ENCODE data around the gene TRIM62.
"Not testable (repeated sequence)": the region's sequence is repeated elsewhere in the genome, so short reads cannot be mapped to it uniquely, and the experiment has no call there.

Gene TRIM62

DNA sequence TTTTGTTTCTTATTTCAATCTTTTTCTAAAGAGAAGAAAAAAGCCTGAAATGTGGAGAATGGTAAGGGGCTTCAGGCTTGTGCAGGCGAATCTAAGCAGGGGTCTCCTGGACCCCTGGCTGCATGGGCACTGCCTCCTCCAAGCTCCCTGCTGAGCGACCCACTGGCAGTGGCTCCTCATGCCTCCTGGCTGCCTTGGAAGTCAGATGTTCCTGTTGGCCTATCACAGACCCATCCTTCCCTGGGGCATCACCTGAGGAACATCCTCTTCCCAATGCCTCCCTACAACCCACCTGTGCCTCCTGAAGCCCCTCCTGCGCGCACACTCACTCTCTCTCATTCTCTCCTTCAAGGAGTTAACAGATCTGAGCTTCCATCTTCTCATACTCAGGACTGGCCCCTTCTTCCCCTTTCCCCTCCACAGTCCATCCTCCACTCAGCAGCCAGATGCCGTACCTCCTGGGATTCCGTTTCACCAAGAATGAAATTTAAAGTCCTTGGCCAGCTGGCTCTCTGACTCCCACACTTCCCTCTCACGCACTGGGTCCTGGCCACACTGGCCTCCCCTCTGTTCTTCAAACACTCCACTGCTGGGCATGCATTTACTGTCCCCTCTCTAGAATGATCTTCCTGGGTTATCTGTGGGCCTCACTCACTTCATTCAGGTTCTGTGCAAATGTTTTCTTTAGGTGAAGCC is 59.2 kb downstream of the TRIM62 start:
- peaks cover 5% of the 10 kb centered on the region for H3K4me1 ChIP-seq (ENCODE audit: control insufficient read depth, insufficient read depth, low read length, poor library complexity, severe bottlenecking)
- no peak overlapping the region for H3K4me3 ChIP-seq (ENCODE audit: extremely low read depth, insufficient read depth, low read length, poor library complexity, severe bottlenecking)
- 89 to 97% methylated on average over 6 to 7 of the region's 7 CpGs for WGBS, 2 experiments (ENCODE audit: insufficient coverage in 2 of 2)
- H3K9me3 ChIP-seq (ENCODE audit: control insufficient read depth, low read length): no peaks in the 10 kb centered on the region
- H3K36me3 ChIP-seq (ENCODE audit: control insufficient read depth, insufficient read depth, low read length): no peaks in the 10 kb centered on the region
- no peak overlapping the region for H3K27ac ChIP-seq (ENCODE audit: low read depth, low read length, severe bottlenecking)

DNA sequence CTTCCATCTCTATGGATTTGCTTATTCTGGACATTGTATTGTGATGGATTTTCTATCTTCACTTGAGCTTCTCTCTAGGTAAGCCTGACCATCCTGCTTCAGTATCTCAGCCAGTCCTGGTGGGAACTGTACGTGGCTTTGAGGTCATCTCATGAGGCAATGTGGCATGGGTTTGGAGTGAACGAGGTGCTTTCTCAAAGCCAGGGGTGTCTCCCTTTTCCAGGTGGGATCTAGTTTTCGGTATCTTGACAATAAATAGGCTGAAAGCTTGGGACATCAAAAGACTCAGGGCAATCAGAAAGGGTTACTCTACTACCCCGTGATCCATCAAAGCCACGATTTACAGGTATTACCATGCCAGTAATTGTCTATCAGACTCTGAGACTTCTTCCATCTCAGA is 60.1 kb downstream of the TRIM62 start:
- Histone ChIP-seq H3K36me3 (ENCODE audit: control insufficient read depth, insufficient read depth, low read length) (no peaks in the 10 kb centered on the region), H3K9me3 (ENCODE audit: control insufficient read depth, low read length) (no peaks in the 10 kb centered on the region), H3K4me1 (ENCODE audit: control insufficient read depth, insufficient read depth, low read length, poor library complexity, severe bottlenecking) (peaks cover 5% of the 10 kb centered on the region), H3K27ac (ENCODE audit: low read depth, low read length, severe bottlenecking) (no peak overlapping the region), H3K4me3 (ENCODE audit: extremely low read depth, insufficient read depth, low read length, poor library complexity, severe bottlenecking) (no peak overlapping the region)
- 89% methylated on average over 5 of the region's 5 CpGs for WGBS, 2 experiments (ENCODE audit: insufficient coverage in 2 of 2)

DNA sequence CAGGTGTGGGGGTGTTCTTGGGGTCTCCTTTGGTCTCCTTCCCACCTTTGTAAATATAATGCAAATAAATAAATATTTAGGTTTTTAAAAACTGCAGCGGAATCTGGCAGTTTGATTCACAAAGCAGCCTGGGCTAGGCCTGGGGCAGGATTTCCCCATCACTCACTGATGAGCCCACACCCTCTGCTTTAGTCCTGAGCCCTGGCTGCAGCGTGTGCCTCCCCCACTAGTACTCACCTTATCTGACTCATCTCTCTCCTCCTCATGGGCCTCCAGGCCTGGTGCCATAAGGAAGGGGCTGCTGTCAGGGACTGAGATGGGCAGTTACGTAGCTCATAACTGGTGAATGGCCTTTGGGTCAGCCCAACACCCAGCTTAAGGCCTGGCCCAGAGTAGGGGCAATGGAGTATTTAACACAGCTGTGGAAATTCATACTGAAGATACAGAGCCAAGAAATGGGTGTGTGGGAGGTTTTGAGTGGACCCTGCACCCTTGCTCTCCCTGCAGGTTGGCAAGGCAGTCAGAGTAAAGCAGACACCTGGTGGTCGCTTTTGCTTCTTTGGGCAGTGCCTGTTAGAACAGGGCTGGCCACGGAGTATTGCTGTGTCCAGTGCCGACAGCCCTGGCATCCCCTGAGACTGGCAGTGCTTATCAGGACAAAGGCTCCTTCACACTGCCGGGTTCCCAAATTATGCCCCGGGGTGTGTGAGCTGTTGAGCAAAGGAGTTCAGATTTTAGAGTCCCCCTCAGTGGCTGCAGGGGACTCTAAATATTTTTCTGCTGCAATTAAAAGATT is 61.2 kb downstream of the TRIM62 start:
- Histone ChIP-seq H3K4me1 (ENCODE audit: control insufficient read depth, insufficient read depth, low read length, poor library complexity, severe bottlenecking) (peaks cover 5% of the 10 kb centered on the region), H3K27ac (ENCODE audit: low read depth, low read length, severe bottlenecking) (no peak overlapping the region), H3K36me3 (ENCODE audit: control insufficient read depth, insufficient read depth, low read length) (no peaks in the 10 kb centered on the region), H3K4me3 (ENCODE audit: extremely low read depth, insufficient read depth, low read length, poor library complexity, severe bottlenecking) (no peak overlapping the region), H3K9me3 (ENCODE audit: control insufficient read depth, low read length) (no peaks in the 10 kb centered on the region)
- 88 to 91% methylated on average over 5 to 6 of the region's 8 CpGs for WGBS, 2 experiments (ENCODE audit: insufficient coverage in 2 of 2)

DNA sequence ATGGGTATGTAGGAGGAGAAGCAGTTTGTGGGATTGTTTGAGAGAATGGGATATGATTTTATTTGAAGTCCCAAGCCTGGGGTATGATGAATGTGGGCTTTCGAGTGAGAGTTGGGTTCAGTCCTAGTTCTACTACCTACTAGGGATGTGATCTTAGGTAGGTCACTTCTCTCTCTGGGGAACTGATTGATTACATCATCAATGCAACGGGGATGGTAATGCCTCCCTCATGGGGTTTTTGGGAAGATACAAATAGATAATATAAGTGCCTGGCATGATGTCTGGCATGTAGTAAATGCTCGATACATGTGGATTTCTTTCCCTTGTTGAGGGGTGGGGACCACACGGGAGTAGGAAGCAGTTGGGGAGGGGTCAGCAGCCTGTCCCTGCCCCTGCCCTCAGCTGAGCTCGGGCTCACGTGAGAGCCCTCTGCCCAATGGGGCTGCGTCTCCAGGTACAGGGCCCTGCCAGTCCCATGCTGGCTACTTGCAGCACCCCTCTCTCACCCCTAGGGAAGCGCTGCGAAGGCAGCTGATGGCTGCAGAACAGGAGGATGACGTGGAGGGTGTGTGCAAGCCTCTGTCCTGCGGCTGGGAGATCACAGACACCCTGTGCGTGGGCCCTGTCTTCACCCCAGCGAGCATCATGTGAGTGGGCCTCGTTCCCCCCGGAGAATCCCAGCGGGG is 62.2 kb downstream of the TRIM62 start:
- Histone ChIP-seq H3K36me3 (ENCODE audit: control insufficient read depth, insufficient read depth, low read length) (no peaks in the 10 kb centered on the region), H3K27ac (ENCODE audit: low read depth, low read length, severe bottlenecking) (no peak overlapping the region), H3K4me3 (ENCODE audit: extremely low read depth, insufficient read depth, low read length, poor library complexity, severe bottlenecking) (no peak overlapping the region), H3K9me3 (ENCODE audit: control insufficient read depth, low read length) (no peaks in the 10 kb centered on the region), H3K4me1 (ENCODE audit: control insufficient read depth, insufficient read depth, low read length, poor library complexity, severe bottlenecking) (peaks cover 5% of the 10 kb centered on the region)
- 78 to 87% methylated on average over 10 to 13 of the region's 16 CpGs for WGBS, 2 experiments (ENCODE audit: insufficient coverage in 2 of 2)

DNA sequence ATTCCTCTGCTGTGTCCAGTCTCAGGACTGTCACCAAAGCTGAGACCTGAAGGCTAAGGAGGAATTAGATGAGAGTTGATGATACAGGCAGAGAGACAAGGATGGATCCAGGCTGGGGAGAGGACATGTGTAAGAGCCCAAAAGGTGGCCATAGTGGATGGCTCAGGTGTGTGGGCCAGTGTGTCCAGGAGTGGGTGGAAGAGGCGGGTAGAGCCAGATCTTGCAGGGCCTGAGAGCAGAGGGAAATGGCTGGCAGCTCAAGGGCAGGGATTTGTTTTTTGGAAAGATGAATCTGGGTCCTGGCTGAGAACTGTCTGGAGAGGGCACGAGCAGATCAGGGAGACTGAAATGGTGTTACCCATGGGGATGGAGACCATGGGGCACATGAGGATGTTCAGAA is 62.8 kb downstream of the TRIM62 start:
- Histone ChIP-seq H3K9me3 (ENCODE audit: control insufficient read depth, low read length) (no peaks in the 10 kb centered on the region), H3K4me3 (ENCODE audit: extremely low read depth, insufficient read depth, low read length, poor library complexity, severe bottlenecking) (no peak overlapping the region), H3K27ac (ENCODE audit: low read depth, low read length, severe bottlenecking) (no peak overlapping the region), H3K36me3 (ENCODE audit: control insufficient read depth, insufficient read depth, low read length) (no peaks in the 10 kb centered on the region), H3K4me1 (ENCODE audit: control insufficient read depth, insufficient read depth, low read length, poor library complexity, severe bottlenecking) (peaks cover 5% of the 10 kb centered on the region)
- WGBS, 2 experiments (ENCODE audit: insufficient coverage in 2 of 2): 67 to 90% methylated on average over 1 to 2 of the region's 2 CpGs

DNA sequence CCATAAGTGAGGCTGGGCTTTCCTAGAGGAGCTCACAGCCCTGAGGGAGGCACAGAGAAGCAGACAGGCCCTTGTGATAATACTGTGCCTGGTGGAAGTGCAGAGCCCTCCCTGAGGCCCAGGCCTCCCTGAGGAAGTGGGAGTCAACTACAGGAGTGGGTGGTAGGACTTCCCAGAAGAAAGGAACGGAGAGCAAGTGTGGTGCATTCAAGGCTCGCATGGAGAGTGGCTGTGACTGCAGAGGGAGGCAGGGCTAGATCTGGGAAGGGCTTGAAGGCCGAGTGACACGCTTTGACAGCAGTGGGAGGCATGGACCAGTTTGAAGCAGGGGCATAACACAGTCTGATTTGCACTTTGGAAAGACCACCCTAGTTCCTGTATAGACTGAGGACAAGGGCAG is 63.6 kb downstream of the TRIM62 start:
- no peaks in the 10 kb centered on the region for H3K36me3 ChIP-seq (ENCODE audit: control insufficient read depth, insufficient read depth, low read length)
- no peak overlapping the region for H3K27ac ChIP-seq (ENCODE audit: low read depth, low read length, severe bottlenecking)
- H3K4me1 ChIP-seq (ENCODE audit: control insufficient read depth, insufficient read depth, low read length, poor library complexity, severe bottlenecking): peaks cover 5% of the 10 kb centered on the region
- WGBS, 2 experiments (ENCODE audit: insufficient coverage in 2 of 2): 86 to 89% methylated on average over 4 of the region's 4 CpGs
- H3K4me3 ChIP-seq (ENCODE audit: extremely low read depth, insufficient read depth, low read length, poor library complexity, severe bottlenecking): no peak overlapping the region
- H3K9me3 ChIP-seq (ENCODE audit: control insufficient read depth, low read length): no peaks in the 10 kb centered on the region

- WGBS, 2 experiments (ENCODE audit: insufficient coverage in 2 of 2): 90 to 99% methylated on average over 9 to 12 of the region's 13 CpGs
- Histone ChIP-seq H3K27ac (ENCODE audit: low read depth, low read length, severe bottlenecking) (no peak overlapping the region), H3K4me3 (ENCODE audit: extremely low read depth, insufficient read depth, low read length, poor library complexity, severe bottlenecking) (no peak overlapping the region), H3K4me1 (ENCODE audit: control insufficient read depth, insufficient read depth, low read length, poor library complexity, severe bottlenecking) (peaks cover 5% of the 10 kb centered on the region), H3K36me3 (ENCODE audit: control insufficient read depth, insufficient read depth, low read length) (no peaks in the 10 kb centered on the region), H3K9me3 (ENCODE audit: control insufficient read depth, low read length) (no peaks in the 10 kb centered on the region)
These were observed 64.3 kb downstream of the TRIM62 start for GRCh38 chr1:33117440-33118085.

DNA sequence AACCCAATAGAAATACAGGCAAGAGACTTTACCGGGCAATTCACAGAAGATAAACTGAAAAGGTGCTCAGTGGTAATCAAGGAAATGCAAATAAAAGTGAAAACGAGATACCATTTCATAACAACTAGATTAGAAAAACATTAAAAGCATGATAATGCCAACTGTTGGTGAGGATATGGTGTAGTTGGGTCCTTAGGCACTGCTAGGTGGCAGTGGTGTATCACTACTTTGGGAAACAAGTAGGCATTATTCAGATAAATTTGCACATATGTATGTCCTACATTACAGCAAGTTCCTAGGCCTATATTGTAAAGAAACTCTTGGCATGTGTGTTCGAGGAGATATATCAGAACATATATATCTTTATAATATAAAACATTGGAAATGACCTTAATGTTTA is 69.9 kb downstream of the TRIM62 start:
- Histone ChIP-seq H3K36me3 (ENCODE audit: control insufficient read depth, insufficient read depth, low read length) (no peaks in the 10 kb centered on the region), H3K4me3 (ENCODE audit: extremely low read depth, insufficient read depth, low read length, poor library complexity, severe bottlenecking) (no peak overlapping the region), H3K9me3 (ENCODE audit: control insufficient read depth, low read length) (peaks cover 7% of the 10 kb centered on the region), H3K27ac (ENCODE audit: low read depth, low read length, severe bottlenecking) (no peak overlapping the region), H3K4me1 (ENCODE audit: control insufficient read depth, insufficient read depth, low read length, poor library complexity, severe bottlenecking) (no peaks in the 10 kb centered on the region)
- 100% methylated on average over 1 of the region's 3 CpGs; no CpG with 5 or more reads in 1 of the 2 experiments for WGBS, 2 experiments (ENCODE audit: insufficient coverage in 2 of 2)

DNA sequence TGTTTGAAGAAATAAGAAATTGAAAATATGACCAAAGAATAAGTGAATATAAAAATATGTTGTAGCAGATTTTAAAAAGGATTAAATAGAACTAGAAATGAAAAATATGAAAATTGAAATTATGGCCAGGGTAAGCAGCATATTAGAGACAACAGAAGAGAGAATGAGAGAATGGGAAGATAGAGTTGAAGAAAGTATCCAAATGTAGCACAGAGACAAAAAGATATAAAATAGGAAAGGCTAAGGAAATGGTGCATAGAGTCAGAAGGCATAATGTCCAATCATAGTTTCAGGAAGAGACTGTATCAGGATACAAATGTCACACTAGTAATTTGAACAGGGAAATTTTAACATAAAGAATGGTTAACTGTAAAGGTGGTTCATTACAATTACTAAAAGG is 71.4 kb downstream of the TRIM62 start:
- Histone ChIP-seq H3K9me3 (ENCODE audit: control insufficient read depth, low read length) (peaks cover 7% of the 10 kb centered on the region), H3K4me1 (ENCODE audit: control insufficient read depth, insufficient read depth, low read length, poor library complexity, severe bottlenecking) (no peaks in the 10 kb centered on the region), H3K4me3 (ENCODE audit: extremely low read depth, insufficient read depth, low read length, poor library complexity, severe bottlenecking) (no peak overlapping the region), H3K36me3 (ENCODE audit: control insufficient read depth, insufficient read depth, low read length) (no peaks in the 10 kb centered on the region), H3K27ac (ENCODE audit: low read depth, low read length, severe bottlenecking) (no peak overlapping the region)

DNA sequence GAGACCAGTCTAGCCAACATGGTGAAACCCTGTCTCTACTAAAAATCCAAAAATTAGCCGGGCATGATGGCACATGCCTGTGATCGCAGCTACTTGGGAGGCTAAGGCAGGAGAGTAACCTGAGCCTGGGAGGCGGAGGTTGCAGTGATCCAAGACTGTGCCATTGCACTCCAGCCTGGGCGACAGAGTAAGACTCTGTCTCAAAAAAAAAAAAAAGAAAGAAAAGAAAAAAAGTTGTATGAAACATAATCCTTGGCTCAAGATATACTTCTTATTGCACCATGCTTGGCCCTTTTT is 81.8 kb downstream of the TRIM62 start:
- not testable (repeated sequence) for H3K27ac ChIP-seq (ENCODE audit: low read depth, low read length, severe bottlenecking); H3K9me3 ChIP-seq (ENCODE audit: control insufficient read depth, low read length); H3K36me3 ChIP-seq (ENCODE audit: control insufficient read depth, insufficient read depth, low read length); H3K4me3 ChIP-seq (ENCODE audit: extremely low read depth, insufficient read depth, low read length, poor library complexity, severe bottlenecking)
- WGBS, 2 experiments (ENCODE audit: insufficient coverage in 2 of 2): 93 to 95% methylated on average over 3 of the region's 4 CpGs
- H3K4me1 ChIP-seq (ENCODE audit: control insufficient read depth, insufficient read depth, low read length, poor library complexity, severe bottlenecking): peaks cover 20% of the 10 kb centered on the region

Data from mesodermal cell (in vitro differentiated cells).